Stimulated activated CD8-positive, alpha-beta memory T cell treated with anti-CD3 and anti-CD28 coated beads, Interleukin-2, amount 100 ng/mL, for 1 hour (primary cell): ENCODE results near the gene SPATA12.

ENCODE experiments used
- DNase-seq, 2 donors: peaks; one replicate each; pipeline ENCODE4 v3.0.0-alpha.2; 2020; ENCODE audit warnings: low read depth in 2 of 2

The SPATA12 gene

DNA sequence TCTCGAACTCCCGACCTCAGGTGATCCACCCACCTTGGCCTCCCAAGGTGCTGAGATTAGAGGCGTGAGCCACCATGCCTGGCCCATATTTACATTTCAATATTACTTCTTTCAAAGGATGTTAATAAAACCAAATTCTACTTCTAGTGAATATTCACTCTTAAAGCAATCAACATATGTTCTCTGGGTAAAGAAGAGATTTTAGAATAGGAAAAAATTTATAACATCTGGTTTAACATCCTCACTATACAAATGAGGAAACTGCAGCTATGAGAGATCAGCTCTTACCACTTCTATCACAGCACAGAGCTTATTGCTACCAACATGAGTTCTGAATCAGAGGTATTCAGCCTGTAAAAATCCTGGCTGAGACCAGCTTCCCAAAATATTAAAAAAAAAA, 56.0 kb downstream of the SPATA12 start:
- DNase-seq = no peak

DNA sequence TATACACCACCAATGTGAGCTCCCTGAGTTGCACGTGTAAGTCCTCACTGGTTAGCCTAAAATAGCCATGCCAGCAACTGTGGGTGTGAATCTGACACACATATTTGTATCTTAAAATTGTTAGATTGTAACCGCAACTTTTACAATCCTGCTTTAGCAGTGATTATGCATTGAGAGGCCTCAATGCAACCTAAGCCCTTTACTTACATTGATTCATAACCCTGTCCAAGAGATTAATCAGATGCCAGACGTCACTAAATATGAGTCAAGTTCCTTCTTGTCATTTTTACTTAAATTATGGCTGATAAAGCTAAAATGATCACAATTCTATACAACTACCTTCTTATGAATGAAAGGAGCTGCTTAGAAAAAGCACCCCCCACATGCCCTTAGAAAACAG, 57.8 kb downstream of the SPATA12 start:
- no peak for DNase-seq

DNA sequence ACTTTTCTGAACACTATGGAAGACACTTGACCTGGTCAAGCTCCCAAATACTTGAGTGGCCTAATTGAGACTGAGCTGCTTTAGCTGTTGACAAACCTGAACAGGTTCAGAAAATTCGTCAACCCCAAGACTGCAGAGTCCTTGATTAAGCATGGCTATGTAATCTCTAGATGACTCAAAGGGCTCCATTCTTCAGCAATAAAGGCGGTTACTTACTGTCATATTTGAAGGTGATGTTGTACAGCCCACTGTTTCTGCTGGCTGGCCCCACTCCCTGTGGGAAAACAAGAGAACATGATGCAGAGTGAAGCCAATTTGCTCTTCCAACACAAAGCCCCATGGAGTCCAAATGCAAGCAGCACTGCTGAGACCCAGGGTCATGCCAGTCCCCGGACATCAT, 59.6 kb downstream of the SPATA12 start:
- no peak for DNase-seq

DNA sequence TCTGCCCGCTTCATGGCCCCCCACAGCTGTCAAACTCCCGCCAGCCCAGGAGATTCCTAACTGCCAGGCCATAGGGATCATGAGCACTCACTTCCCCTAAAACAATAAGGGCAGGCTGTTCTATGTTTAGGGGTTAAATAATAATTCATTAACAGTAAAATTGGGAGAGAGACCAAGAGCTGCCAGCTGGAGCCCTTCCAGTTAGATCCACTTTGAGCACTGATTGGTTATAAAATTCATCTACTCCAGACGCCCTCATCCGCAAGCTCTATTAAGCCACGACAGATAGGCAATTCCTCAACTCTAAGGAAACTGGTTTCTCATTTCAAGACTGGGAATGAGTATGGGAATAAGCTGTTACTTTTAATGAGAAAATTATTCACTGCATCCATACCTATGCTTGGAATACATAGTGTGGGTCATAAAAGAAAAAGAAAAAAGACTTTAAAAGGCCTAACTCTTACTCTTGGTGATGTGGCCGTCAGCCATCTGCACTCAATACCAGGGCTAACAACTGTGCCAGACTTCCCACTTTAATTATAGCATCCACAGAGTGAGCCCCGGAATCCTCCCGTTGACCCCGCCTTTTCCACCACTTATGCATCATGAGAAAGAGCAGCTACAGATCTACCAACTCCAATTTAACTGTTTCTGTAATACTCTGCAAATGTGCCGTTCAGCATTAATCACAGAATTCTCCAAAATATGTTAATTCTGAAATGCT, 60.1 kb downstream of the SPATA12 start:
- no peak for DNase-seq
